GM18498 (cell line): ENCODE measurements around the gene KIRREL3.

ENCODE experiments used
- ATAC-seq: cut with Tn5 transposase; IDR thresholded peaks from one replicate; pipeline ENCODE4 v1.9.1; 2021; ENCODE audit warnings: mild to moderate bottlenecking, moderate library complexity; ENCODE audit not compliant: unreplicated experiment

Gene KIRREL3

DNA sequence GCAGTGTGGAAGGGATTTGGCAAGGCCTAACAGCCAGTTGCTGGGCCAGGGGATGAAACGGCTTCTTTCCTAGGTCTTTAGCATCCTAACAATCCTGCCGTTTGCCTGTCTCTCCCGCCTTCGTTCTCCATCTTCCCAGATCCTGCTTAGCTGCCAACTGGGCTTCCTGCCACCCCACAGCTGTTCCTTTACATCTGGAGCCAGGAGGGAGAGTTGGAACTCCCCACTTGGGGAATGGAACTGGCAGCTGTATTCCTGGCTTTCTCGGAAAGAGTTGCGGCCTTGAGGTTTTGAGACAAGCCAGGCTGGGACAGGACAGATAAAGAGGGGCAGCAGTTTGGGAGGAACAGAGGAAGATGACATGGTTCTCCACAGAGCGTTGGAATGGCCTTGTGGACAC, 585.4 kb downstream of the KIRREL3 start:
- no peak for ATAC-seq

DNA sequence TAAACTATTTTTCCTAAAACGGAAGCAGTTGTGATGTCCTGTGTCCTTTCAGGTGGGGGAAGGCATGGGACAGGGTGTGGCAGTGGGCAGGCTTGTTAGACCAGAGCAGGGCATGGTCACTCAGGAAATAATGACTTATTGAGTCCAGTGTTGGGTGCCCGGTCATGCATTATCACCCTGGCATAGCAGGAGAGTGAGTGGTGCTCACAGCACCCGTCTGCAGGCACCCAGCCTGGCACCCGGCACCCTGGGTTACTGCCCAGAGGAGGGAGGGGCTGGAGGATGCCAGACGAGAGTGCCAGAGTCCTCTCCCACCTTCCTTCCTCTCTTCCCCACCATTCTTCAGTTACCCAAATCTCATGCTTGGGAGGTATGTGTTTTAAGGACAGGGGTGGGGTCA, 586.0 kb downstream of the KIRREL3 start:
- ATAC-seq, result no peak

DNA sequence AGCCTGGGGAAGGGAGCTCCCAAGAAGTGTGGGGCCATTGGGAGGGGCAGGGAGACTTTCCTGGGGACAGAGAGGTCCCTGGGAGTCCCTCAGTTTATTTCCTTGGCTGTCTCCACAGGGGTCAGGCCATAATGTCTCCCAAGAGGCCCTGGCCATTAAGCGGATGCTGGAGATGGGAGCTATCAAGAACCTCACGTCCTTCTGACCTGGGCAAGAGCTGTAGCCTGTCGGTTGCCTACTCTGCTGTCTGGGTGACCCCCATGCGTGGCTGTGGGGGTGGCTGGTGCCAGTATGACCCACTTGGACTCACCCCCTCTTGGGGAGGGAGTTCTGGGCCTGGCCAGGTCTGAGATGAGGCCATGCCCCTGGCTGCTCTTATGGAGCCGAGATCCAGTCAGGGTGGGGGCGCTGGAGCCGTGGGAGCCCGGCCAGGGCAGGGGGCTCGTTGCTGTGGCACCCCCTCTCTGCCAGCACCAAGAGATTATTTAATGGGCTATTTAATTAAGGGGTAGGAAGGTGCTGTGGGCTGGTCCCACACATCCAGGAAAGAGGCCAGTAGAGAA, 586.6 kb downstream of the KIRREL3 start:
- ATAC-seq, result no peak

DNA sequence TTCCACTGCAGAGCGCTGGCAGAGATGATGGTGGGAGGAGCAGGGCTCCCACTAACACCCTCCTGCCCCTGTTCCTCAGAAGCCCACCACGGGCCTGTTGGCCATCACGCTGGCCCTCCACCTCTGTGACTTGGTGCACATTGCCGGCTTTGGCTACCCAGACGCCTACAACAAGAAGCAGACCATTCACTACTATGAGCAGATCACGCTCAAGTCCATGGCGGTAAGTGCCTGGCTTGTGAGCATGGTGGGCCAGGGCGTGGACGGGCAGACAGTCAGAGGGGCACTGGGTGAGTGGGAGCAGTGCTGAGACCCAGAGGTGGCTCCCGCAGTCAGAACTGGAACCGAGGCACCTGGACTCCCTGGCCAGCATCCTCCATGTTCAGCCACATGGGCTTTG, 587.1 kb downstream of the KIRREL3 start:
- no peak for ATAC-seq

DNA sequence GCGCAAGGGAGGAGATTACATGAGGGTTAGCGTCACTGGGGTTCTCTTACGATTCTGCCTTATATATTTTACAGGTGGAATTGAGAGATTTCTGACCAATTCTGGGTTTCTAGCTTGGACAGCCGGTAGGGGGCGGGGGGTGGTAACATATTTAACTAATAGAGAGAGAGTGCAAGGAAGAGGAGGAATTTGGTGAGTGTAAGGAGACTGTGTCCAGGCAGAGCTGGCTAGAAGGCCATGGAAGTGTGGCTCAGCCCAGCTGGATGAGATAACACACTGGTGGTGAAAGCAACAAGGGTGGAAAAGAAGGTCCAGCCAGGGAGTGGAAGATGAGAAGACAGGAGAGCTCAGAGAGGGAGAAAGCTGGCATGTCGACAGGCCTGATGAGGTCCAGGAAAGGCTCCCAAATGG, 588.6 kb downstream of the KIRREL3 start:
- ATAC-seq, result no peak

DNA sequence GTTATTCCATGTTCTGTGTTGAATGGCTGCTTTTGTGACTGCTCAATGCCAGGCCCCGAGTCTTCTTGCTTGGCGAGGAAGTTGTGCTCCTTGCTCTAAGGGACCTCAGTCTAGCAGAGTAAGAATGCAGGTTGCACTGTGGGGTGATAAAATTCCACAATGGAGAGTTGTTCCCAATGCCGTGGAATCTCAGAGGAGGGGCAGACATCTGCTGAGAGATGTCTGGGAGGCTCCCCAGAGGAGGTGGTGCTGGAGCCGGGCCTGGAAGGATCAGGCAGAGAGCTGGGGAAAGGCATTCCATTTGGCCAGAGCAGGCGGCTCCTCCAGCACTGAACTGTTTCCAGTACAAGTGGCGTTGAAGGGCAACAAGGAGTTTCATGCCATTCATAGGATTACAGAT, 589.9 kb downstream of the KIRREL3 start:
- ATAC-seq, result no peak

DNA sequence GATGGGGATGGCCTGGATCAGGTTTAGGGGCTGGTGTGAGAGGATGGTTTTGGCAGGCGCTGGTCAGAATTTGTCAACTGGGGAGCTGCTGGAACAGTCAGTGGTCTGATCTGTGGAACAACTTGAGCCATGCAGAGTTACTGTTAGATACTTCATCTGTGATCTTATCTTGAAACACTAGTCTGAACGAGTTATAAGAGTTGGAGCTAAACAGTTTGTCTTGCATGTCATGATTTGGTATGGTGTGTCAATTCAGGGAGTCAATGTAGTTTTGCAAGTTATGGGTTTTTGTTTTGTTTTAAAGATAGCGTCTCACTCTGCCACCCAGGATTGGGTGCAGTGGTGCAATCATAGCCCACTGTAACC, 591.0 kb downstream of the KIRREL3 start:
- ATAC-seq, result no peak

DNA sequence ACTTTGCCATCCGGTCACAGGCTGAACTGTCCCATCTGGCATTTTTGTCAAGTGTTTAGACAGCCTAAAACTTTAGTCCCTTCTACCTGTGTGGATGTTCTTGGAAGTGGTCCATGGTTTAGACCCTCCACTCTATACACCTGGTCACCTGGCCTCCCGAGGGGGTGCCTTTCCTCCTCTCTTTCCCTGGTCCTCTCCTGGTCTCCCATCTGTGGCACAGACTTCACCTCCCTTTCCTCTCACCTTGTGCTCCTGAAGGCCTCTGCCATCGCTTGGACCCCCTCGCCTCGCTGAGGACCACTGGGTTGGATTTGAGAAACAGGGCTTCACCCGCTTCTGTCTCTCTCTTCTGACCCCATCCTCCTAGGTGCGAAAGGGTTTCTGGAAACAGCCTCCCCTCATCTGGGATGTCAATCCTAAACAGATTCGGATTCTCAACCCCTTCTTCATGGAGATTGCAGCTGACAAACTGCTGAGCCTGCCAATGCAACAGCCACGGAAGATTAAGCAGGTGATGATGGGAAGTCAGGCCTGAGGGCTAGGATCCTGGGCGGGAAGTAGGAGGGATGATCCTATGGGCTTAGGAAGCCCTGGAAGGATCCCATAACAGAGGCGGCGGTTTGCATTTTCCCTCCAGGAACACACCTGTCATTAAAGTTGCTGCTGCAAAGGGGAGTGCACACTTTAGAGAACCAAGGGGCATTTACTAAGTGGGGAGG, 591.5 kb downstream of the KIRREL3 start:
- ATAC-seq, result no peak

DNA sequence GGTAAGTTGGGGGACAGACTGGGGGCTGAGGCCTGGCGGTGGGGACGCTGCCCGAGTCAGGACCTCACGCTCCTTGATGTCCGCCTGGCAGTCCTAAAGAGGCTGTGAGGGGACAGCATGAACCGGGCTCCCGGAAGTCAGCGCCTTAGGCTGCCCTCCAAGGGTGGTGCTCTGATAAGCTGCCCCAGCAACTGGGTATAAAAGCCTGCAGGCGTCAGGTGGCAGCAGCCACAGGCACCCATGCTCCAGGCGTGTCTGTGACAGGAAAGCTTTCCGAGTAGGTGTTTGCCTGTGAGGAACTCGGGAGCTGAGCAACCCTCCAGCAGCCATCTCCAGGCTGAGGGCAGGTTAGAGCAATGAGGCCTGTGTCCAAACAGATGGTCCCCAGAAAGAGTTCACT, 592.1 kb downstream of the KIRREL3 start:
- ATAC-seq, result no peak

DNA sequence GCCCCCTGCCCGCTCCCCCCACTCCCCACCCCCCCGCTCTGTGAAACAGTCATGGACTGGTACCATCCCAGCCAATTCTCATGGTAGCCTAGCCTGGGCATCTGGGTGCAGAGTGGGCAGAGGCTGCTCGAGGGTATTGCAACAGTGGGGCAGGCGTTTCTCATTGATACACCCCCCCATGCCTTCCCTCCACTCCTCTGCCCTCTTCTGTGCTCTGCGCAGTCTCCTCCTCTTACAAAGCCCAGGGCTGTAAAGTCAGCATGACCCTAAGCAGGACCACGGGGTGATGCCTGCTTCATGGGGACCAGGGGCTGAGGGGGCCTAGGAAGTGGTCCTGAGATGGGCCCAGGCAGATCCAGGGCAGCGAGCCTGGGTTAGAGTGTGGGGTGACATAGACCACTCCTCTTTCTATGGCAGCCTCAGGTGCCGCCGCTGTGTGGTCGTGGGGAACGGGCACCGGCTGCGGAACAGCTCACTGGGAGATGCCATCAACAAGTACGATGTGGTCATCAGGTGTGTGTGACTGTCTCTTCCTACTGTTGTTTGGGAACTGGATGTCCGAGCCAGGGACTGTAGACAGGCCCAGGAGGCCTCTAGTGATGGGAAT, 592.8 kb downstream of the KIRREL3 start:
- ATAC-seq, result no peak

DNA sequence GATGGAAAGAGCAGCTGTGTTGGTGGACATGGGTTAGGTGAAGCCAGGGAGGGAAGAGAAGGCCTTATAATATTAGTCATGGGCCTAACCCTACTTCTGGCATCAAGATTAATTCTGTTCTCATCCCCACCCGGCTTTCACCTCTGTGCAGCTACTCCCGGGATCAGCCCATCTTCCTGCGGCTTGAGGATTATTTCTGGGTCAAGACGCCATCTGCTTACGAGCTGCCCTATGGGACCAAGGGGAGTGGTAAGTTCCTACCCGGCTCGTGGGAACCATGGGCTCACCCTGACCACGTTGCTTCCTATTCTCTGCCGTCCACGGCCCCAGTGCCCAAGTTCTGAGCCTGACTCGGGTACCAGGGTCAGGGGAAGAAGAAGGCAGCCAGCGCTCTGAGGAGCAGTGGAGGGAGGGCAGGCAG, 593.5 kb downstream of the KIRREL3 start:
- ATAC-seq, result no peak

DNA sequence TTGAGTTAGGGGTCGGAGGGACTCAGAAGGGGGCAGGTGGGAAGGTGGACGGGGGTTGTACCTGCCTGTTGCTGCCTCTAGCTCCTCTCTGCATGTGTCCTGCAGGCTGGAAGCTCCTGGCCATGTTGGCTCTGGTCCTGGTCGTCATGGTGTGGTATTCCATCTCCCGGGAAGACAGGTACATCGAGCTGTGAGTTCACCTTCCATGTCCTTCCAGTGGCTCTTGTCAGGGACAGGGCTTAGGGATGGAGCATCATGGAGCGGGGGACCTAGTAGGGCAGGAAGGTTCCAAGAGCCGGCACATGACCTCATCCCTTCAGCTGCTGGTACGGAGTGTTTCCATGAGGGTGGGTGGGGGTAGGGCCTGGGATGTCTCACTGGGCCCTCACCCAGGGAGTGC, 594.2 kb downstream of the KIRREL3 start:
- ATAC-seq, result no peak

DNA sequence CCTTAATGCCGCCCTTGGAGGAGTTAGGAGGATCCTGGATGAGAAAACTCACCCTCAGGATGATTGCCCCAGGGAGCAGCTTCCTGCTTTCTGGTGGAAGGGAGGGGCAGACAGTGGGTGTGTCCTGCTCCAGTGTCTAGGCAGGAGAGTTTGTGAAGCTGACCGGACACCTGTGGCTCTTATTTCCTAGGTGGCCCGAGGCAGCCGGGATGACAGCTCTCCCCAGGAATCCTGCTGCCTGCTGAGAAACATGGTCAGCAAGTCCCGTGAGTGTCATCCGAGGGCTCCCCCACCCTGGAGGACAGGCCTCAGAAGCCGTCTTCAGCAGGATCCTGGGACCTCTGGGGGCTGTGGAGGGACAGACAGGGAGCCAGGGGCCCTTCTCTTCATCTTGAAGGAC, 594.7 kb downstream of the KIRREL3 start:
- no peak for ATAC-seq

DNA sequence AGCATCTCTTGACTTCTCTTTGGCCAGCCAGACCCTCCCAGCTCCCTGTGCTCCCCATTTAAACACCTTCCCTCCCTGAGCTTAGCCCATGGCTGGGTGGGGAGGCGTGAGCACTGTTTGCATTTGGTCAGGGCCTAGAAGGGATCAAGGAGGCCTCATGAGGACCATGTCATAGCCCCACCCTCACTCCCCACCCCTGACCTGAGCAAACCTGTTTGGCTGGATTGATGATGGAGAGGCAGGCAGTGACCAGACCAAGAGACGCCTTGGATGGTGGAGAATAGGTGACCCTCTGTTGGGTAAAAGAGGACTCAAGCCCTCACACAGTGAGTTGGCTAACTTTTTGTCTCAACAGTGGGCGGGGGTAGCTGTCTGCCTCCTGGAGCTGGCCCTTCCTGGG, 595.2 kb downstream of the KIRREL3 start:
- ATAC-seq, result no peak

DNA sequence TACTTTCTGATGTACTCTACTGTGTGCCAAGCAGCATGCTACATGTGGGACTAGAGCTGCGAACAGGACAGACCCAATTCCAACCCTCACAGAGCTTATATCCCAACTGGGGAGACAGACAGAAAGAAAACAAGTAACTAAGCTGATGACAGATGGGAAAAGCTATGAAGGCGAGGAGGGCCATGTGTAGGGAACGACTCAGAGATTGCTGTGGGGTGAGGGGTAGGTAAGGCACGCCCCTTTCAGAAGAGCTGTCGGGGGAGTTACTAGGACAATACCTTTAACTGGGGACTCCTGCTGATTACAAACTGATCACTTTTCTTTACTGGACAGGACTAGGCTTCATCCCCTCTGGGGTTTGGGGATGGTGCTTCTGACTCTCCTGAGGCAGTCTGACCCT, 596.2 kb downstream of the KIRREL3 start:
- no peak for ATAC-seq

DNA sequence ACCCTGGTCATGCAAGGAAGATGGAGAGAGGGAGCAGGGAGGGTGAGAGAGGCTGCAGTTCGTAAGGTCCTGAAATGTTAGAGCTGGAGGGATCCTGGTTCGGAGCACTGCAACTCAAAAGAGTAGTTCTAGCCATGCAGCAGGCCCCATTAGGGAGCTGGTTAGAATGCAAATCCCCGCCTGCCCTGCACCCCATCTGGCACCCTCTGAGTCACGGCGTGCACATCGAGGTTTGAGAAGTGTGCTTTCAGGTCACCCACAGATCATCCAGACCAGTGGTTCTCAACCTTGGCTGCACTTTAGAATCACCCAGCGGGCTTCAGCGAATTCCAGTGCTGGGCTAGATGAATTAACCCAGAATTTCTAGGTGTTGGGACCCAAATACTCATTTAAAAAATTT, 596.9 kb downstream of the KIRREL3 start:
- ATAC-seq, result peak; percentile 99

DNA sequence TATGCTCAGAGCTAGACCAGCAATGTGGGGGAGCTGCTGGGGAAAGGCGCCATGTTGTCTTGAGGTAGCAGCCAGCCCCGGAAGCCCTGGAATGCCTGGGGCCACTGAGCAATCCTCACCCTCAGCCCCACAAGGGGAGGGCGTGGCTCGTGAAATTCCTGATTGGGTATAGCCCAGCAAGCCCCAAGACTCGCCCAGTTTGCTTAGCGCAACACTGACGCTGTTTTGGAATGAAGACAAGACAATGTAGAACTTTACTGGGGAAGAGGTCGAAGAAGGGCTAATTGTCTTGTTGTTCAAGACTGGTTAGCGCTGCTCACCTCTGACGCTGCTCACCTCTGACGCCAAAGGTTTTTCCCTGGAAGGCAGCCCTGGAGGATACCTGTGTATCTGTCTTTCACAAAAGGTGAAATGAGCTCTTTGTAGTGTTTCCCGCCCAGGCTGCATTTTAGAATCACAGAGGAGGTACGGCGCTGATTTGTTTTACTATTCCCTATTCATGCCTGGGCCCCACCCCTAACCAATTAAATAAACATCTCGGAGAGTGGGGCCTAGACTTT, 597.5 kb downstream of the KIRREL3 start:
- no peak for ATAC-seq

DNA sequence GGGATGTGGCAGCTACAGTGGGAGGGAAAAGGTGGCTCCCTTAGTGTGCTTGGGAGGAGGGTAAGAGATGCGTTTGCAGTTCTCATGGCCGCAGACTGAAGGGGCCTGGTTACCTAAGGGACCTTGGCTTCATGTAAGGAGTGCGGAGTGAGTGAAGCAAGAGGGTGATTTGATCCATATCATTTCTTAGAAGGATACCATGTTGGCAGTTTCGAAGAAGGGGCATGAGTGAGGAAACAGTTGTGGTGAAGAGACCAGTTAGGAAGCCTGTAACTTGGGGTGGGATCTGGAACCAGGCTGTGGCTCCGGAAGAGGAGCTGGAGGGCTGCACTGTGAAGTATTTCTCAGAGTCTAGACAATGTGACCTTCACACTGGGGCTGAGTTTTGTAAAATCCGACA, 600.1 kb downstream of the KIRREL3 start:
- ATAC-seq, result no peak

DNA sequence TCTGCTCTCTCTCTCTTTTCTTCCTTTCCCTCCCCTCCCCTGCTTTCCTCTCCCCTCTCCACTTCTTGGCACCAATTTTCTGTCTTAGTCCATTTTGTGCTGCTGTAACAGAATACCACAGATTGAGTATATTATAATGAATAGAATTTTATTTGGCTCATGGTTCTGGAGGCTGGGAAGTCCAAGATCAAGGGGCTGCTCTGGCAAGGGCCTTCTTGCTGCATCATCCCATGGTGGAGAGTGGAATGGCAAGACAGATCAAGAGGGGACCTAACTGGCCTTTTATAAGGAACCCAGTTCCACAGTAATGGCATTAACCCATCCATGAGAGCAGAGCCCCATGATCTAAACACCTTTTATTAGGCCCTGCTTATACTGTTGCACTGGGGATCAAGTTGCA, 600.6 kb downstream of the KIRREL3 start:
- ATAC-seq, result no peak

DNA sequence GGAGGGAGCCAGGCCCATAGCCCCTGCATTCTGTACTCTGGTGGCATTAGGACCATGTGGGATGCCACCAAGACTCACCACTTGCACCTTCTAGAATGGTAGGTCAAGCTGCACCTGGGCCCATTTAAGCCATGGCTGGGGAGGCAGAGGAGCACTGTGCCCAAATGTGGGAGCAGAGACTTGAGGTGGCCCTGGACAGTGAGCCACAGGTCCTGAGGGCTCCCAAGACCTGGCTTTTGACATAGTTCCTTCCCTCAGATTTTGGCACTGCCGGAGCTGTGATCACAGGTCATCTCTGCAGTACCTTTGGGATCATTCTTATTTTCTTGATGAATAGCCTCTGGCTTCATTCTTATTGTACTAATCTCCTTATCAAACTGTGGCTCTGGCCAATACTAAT, 601.8 kb downstream of the KIRREL3 start:
- no peak for ATAC-seq

DNA sequence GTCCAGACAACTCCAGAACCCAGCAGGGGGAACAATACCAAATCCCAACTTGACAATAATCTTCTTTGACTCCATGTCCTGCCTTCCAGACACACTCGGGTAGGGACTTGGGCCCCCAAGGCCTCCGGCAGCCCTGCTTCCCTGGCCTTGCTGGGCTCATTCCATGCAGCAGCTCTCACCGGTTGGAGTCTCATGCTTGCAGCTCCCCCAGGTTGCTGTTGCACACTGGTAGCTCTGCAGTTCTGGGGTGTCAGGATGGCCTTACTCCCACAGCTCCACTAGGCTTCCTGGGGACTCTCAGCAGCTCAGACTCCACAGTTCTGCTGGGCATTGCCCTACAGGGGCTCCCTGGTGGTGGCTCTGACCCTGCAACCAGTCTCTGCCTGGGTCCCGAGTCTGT, 602.3 kb downstream of the KIRREL3 start:
- ATAC-seq, result no peak

DNA sequence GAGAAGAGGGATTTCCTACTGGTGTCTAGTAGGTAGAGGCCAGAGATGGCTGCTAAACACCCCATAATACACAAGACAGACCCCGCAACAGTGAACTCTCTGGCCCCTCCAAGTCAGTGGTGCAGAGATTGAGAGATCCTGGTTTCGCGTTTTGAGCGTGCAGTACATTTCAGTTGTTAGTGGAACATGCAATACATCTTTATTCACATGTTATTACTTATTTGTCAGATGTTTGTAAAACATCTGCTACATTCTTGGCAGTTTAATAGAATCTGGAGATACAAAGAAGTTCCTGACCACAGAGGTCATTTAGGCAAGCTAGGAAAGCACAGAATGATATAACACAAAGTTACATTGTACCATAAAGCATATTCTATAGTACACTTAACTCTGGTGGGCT, 603.6 kb downstream of the KIRREL3 start:
- ATAC-seq, result no peak
